Stimulated activated CD4-positive, alpha-beta T cell treated with anti-CD3 and anti-CD28 coated beads, Interleukin-15, amount 100 ng/mL, for 1 hour (primary cell): Measurements from ENCODE around the gene RINT1.
A peak's percentile ranks its signal among the peaks of the same experiment; 100 is the strongest.

Source experiments
- DNase-seq, 2 donors: peaks; one replicate each; pipeline ENCODE4 v3.0.0-alpha.2; 2020; ENCODE audit warnings: low read depth in 1 of 2, low spot score in 1 of 2

The RINT1 gene

DNA sequence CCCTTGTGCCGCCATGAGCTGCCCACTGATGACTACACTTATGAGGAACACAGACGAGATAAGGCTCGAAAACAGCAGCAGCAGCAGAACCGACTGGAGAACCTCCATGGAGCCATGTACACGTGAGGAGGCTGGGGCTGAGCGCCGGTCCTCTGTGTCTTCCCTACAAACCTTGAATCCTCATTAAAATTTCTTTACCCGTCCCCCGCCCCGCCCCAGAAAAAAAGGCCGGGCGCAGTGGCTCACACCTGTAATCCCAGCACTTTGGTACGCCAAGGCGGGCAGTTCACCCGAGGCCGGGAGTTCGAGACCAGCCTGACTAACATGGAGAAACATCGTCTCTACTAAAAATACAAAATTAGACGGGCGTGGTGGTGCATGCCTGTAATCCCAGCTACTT lies 1.5 kb upstream of the RINT1 start:
- no peak for DNase-seq

- no peak for DNase-seq
These were observed 884 bp downstream of the RINT1 start for GRCh38 chr7:105532709-105533460.

- no peak for DNase-seq
These were observed 6.3 kb downstream of the RINT1 start for GRCh38 chr7:105538339-105538738.

- no peak for DNase-seq
These were observed 27.9 kb downstream of the RINT1 start for GRCh38 chr7:105559926-105560325.

DNA sequence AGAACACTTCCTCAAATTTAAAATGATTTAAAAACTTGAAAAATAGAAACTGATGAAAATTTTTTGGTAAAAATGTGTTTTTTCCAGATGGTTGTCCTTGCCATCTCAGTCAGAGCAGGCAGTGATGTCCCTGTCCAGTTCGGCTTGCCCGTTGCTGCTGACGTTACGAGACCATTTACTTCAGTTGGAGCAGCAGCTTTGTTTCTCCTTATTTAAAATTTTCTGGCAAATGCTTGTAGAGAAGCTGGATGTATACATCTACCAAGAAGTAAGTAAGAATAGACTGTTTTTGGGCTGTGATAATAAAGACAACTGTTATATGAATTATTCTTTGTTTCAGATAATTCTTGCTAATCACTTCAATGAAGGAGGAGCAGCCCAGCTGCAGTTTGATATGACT lies 33.2 kb downstream of the RINT1 start:
- no peak for DNase-seq

DNA sequence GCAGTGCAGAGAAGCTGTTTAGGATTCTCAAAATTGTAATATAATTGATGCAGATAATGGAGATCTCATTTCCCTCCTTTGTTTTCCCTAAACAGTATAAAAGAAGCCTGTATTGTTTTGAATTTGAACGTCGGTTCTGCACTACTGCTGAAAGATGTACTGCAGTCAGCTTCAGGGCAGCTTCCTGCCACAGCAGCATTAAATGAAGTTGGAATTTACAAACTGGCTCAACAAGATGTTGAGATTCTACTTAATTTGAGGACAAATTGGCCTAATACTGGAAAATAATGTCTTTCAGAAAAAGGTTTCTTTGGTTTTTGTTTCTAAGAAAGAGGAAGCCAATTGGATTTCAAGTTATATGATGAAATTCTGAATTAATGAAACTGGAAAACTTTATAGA lies 35.0 kb downstream of the RINT1 start:
- DNase-seq: no peak

DNA sequence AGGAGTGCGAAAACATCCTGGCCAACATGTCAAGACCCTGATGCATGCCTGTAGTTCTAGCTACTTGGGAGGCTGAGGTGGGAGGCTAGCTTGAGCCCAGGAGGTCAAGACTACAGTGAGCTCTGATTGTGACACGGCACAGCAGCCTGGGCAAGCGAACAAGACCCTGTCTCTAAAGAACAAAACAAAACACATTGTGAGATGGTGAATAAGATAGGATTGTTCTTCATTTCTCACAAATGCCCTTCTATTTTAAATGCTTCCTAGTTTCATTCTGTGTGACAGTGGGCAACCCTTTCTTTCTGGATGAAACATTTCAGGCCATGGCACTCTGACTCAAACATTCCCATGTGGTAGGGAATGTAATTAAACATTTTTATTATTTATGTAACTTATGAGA lies 35.8 kb downstream of the RINT1 start:
- DNase-seq: no peak

- no peak for DNase-seq
These were observed 39.9 kb downstream of the RINT1 start for GRCh38 chr7:105571891-105572290.

DNA sequence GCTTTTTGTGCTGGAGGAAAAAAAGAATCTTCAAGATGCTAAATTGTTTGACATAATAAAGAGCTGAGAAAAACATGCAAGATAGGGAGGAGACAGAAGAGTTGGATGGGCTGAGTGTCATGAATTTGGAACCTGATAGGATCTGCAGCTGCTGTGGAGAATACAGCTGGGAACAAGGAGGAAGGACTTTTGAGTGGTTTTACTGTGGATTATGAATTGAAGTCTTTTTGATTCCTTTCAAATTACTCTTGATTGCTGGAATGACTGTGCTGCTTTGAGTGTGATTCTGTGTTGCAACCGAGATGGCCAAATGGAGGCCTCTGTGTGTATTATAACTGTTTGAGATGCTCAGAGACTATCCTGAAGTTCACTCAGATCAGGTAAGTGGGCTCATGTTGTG lies 45.2 kb downstream of the RINT1 start:
- no peak for DNase-seq

DNA sequence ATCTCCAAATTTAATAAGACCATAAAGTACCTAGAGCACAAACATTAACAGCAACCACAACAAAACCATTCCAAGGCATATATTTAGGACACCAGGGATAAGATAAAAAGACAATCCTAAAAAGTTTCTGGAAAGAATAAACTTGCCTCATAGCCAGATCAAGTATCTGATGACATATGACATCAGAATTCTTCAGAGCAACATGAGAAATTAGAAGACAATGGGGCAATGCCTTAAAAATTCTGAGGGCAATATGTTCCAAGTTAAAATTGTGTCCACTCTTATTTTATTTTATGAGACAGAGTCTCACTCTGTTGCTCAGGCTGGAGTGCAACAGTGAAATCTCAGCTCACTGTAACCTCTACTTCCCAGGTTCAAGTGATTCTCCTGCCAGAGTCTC lies 46.5 kb downstream of the RINT1 start:
- no peak for DNase-seq

- no peak for DNase-seq
These were observed 48.2 kb downstream of the RINT1 start for GRCh38 chr7:105580022-105580740.

GRCh38 chr7:105581066-105581811 lies 49.2 kb downstream of the RINT1 start, which contains the start of gene EFCAB10:
Gene EFCAB10 (minus strand): TSS chr7:105581493. CDS start chr7:105581463, 30 bp downstream.
- DNase-seq: peak in 1 of 2 donors; percentile 24

- DNase-seq: no peak
These were observed 51.1 kb downstream of the RINT1 start for GRCh38 chr7:105583061-105583460.

DNA sequence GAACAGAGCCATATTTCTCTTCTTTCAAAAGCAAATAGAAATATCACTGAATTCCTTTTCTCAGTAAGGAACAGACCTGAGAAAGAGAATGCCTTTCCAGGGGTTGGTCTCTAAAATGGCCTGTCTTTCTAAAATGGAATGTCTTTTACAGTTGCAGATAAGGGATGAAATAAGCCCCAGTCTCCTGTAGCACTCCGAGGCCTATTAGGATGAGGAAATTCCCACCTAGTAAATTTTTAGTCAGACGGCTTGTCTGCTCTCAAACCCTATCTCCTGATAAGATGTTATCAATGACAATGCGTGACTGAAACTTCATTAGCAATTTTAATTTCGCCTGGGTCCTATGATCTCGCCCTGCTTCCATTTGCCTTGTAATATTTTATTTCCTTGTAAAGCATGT lies 52.2 kb downstream of the RINT1 start:
- no peak for DNase-seq

- no peak for DNase-seq
These were observed 54.0 kb downstream of the RINT1 start for GRCh38 chr7:105585850-105586500.

GRCh38 chr7:105587909-105588635 lies 56.1 kb downstream of the RINT1 start:
- DNase-seq: no peak

GRCh38 chr7:105589356-105590077 lies 57.5 kb downstream of the RINT1 start:
- no peak for DNase-seq

- DNase-seq: no peak
These were observed 58.8 kb downstream of the RINT1 start for GRCh38 chr7:105590793-105591192.

- DNase-seq: no peak
These were observed 59.5 kb downstream of the RINT1 start for GRCh38 chr7:105591522-105591921.

GRCh38 chr7:105594034-105594433 lies 62.0 kb downstream of the RINT1 start:
- DNase-seq: no peak
